GM11168 (cell line): ENCODE measurements around the gene GATC.

Experiments used
- in situ Hi-C: fragments of 300-500 bp; cut with MboI; formaldehyde crosslinking; loops from one replicate; pipeline ENCODE4 v1.12.0; 2022; ENCODE audit warnings: low sequenced_read_pairs; ENCODE audit not compliant: unreplicated experiment

GATC gene

GRCh38 chr12:120445911-120446843 is at the start of gene GATC, which contains the start of gene TRIAP1:
Gene GATC (plus strand): TSS chr12:120446444. CDS start chr12:120446481, 37 bp downstream.
Gene TRIAP1 (minus strand): TSS chr12:120446384. CDS start chr12:120446372, 12 bp downstream.
- in situ Hi-C loops: no loop called here

- in situ Hi-C loops: no loop called here
These were observed 48.3 kb upstream of the GATC start for GRCh38 chr12:120397824-120398540.

- in situ Hi-C loops: no loop called here
These were observed 46.7 kb upstream of the GATC start for GRCh38 chr12:120399531-120399930.

GRCh38 chr12:120402217-120402616 is 44.0 kb upstream of the GATC start:
- in situ Hi-C loops: no loop called here

GRCh38 chr12:120403869-120404268 is 42.4 kb upstream of the GATC start:
- in situ Hi-C loops: no loop called here

- in situ Hi-C loops: no loop called here
These were observed 42.0 kb upstream of the GATC start for GRCh38 chr12:120404271-120404670.

- in situ Hi-C loops: no loop called here
These were observed 40.2 kb upstream of the GATC start for GRCh38 chr12:120406069-120406468.

- in situ Hi-C loops: no loop called here
These were observed 39.7 kb upstream of the GATC start for GRCh38 chr12:120406553-120406952.

GRCh38 chr12:120408771-120409170 is 37.5 kb upstream of the GATC start:
- in situ Hi-C loops: no loop called here

GRCh38 chr12:120412421-120412820 is 33.8 kb upstream of the GATC start:
- in situ Hi-C loops: no loop called here

- in situ Hi-C loops: no loop called here
These were observed 32.1 kb upstream of the GATC start for GRCh38 chr12:120413901-120414695.

GRCh38 chr12:120416490-120417216 is 29.6 kb upstream of the GATC start:
- in situ Hi-C loops: no loop called here

- in situ Hi-C loops: no loop called here
These were observed 28.2 kb upstream of the GATC start for GRCh38 chr12:120417917-120418580.

GRCh38 chr12:120421701-120422100 is 24.5 kb upstream of the GATC start:
- in situ Hi-C loops: no loop called here

GRCh38 chr12:120422892-120423456 is 23.3 kb upstream of the GATC start:
- in situ Hi-C loops: no loop called here

- in situ Hi-C loops: no loop called here
These were observed 20.4 kb upstream of the GATC start for GRCh38 chr12:120425797-120426196.

GRCh38 chr12:120428597-120429229 is 17.5 kb upstream of the GATC start:
- in situ Hi-C loops: no loop called here

GRCh38 chr12:120429368-120429767 is 16.9 kb upstream of the GATC start:
- in situ Hi-C loops: no loop called here
